Hindlimb muscle (tissue), 1 donor: ENCODE results near the gene GABRA4. TPM values are rescaled to one million over a fixed set of nuclear protein-coding genes. Genes with fewer than 3 reads are reported as not detected.

Experiments
- DNase-seq: peaks from one replicate; pipeline ENCODE4 v3.0.0-alpha.2; 2013
- polyA plus RNA-seq: library from polyadenylated mRNA; unstranded; fragments of 120-200 nt; gene quantifications from one replicate; pipeline ENCODE4 v1.2.1, GENCODE V29; 2013; ENCODE audit not compliant: insufficient read length

Gene GABRA4
- polyA plus RNA-seq = not detected

DNA sequence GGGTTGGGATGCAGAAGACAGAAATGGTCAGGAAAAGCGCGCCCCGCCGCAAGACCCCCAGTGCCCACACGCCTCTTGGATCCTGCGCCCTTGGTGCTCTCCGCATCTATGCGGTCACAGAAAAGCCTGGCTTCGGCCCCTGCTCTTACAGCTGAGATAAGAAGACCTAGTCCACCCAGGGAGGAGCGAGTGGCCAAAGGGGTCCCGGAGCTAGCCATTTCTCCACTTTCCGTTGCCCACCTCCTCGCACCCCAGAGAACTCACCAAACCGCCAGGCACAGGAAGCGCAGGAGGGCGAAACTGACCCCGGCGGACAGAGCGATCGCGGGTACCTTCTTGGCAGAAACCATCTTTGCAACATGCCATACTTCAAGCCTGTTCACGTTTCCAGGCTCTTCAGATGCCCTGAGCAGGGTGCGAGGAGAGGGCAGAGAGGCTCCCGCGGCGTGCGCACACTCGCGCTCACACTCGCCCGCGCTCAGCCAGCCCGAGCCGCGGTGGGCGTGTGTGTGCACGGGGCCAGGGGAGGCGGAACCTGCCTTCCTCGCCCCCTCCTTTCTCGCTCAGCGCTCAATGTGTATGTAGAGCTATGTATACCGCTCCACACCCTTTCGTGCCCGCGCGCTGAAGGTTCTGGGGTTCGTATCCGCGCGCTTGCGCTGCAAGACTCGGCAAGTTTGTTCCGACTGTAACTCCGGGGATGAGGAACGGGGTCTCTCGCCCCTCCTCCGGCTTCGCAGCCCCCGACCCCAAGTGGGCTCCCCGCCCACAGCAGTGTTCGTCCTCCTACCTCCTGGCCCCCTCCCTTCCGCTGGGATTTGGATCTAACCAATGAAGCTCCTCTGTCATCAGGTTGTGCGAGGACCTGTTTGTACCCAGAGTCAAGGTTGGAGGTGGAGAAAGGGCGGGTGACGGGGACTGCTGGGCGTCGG, at the start of gene GABRA4:
Gene GABRA4, minus strand, starts transcription at position 507 of the 932 bp plus-strand sequence. Its CDS starts 157 bp downstream, at position 350.
- no peak for DNase-seq

DNA sequence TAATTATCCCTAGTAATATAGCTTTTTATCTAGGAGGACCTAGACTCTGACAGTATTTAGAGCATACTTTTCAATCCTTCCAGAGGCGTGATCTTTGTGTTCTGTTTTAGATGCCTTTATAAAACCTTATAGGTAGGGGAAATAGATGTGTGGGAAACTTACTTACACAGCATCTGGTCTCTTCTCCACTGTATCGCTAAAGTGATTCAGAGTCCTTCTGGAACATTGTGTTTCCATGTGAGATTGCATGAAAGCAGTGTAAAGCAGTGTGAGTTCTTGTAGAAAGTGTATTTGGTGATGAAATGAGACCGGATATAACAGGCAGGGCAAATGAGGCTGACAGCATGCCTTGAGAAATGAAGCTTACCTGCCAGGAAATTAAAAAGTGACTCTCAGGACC, 47.4 kb upstream of the GABRA4 start:
- DNase-seq = no peak

DNA sequence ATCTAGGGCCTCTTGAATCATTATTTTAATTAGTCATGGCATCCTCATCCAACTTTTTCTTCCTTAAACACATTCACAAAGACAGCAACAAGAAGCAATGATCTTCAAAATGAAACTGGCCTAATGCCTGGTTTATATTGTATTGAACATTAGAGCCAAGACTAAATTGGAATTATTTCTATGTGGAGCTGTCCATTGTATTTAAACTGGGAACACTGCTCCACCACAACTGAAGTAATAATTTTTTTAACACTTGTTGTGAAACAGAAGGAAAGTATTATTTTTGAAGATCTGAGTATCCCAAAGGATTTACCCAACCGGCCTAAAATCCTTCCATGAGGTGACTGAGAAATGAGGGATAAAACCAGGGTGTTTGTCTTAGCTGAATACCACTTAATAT, 44.9 kb upstream of the GABRA4 start:
- DNase-seq = no peak

DNA sequence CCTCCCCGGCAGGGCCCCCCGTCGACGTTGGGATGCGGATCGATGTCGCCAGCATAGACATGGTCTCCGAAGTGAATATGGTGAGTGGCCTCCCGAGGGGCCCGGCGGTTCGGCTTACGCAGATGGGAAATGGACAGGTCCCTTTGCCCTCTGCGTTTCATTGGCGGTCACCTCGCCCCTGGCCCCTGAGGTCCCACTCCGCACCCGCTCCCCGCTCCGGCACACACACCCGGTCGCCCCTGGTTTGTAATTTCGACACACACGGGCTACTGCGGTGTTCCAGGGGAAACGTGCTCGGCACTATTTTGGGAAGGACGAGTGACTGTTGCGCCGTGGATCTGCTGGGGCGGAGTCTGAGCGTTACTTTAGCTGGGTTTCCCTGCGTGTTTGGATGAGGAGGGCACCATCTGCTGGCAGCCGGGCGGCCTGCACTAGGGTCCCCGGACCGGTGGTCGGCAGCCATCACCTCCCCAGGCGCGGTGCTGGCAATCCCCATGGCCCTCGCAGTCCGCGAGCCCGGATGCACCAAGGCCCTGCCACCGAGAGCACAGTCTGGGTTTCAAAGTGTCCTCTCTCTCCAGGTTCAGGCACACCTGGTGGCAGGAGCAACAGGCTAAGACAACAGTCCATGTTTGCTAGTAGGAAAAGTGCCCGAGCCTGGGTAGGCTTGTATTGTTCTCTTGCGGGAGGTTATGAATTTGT, 39.2 kb upstream of the GABRA4 start:
- DNase-seq = peak; percentile 21

DNA sequence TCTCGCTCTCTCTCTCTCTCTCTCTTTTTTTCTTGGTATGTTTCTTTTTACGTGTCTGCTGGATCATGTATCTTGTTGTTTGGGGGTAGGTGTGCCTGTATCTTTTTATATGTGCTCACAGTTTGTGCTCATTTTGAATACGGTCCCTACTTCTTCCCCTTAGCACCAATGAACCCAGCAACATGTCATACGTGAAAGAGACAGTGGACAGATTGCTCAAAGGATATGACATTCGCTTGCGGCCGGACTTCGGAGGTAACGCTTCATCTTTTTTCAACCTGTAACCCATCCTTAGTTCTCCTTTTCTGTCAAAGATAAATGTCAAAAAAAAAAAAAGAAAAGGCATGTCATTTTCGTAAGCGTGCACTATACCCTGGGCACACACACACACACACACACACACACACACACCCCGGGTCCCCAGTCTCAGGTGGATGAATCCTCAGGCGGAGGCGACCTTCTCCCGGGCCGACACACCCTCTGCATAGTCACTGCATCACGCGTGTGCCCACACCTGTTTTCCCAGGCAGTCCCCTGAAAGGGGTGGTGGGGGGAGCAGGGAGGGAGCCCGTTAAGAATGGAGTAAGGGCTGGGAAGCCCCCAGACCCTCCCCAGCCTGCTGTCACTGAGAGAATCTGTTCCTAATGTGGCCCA, 38.5 kb upstream of the GABRA4 start:
- DNase-seq = no peak

DNA sequence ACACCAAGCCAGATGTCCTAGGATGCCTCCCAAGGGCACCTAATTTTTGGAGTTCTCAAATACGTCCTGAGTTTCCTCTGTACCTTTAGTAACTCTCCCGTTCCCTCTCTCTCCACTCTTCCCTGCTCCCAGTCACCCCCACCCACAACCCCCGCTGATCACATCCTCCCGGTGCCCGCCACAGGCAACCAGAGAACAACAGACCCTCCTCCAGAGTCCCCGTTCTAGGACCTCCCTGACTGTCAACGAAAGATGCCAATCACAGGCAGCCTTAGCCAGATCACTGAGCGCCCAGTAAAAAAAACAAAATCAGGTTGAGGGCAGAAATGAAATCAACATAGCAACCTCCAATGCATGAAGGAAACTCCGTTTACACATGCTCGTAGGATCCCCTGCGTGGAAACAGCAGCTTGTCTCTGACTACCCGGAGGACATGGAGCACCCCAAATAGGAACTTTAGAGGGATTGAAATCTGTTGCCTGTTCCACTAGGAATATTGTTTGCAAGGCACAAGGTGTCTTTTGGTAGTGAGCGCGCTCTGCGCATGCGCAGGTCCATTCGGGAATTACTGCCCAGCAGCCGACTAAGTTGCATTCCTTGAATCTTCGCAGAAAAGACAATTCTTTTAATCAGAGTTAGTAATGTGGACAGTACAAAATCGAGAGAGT, 37.8 kb upstream of the GABRA4 start, which contains the start of gene GABRB1:
Gene GABRB1, plus strand, starts transcription at position 557 of the 668 bp plus-strand sequence.
- peak; percentile 23 for DNase-seq

DNA sequence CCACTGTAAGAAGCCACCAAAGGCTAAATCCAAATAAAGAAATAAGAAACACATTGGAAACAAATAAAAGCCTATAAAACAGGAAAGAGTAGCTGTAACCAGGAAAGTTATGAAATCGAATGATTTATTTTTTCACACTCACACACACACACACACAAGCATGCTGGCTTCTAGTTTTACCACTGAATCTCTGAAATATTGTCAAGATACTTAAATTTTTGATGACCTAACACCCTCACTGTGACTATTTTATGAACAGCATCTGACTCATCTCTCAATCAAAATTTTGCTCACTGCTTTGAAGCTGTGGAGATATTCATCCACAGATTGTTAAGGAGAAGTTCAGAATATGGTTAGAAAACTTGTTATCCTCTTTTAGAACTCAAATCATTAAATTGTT, 24.1 kb upstream of the GABRA4 start:
- no peak for DNase-seq

DNA sequence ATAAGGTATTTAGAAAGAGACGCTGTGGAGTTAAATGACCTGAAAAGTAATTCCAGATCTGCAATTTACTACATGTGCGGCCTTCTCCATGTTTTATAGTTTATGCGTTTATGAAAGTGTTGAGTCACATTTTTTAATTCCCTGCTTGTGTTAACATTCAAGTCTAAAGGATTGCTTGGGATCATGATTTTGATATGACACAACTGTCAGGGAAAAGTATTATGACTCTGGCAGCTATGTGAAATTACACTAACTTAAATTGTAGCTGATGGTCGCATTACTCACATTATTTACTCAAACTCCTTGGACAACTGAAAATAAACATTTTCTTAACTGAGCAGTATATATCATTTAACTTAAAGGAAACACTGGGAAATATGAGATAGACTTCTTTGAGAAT, 23.7 kb upstream of the GABRA4 start:
- no peak for DNase-seq

DNA sequence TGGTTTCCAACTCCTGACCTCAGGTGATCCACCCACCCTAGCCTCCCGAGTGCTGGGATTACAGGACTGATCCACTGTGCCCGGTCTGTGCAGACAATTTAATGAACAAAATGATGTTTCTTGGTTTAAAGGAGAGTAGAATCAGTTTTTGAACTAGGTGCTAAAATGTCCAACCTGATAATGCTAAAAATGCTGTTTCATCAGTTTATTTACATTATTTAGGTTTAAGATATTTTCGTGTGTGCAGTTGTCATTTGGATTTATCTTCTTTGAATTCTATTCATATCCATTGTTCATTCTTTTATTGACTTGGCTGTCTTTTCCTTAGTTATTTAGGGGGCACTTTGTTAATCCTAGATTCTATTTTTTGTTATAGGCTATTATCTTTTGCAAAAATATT, 20.0 kb upstream of the GABRA4 start:
- no peak for DNase-seq

DNA sequence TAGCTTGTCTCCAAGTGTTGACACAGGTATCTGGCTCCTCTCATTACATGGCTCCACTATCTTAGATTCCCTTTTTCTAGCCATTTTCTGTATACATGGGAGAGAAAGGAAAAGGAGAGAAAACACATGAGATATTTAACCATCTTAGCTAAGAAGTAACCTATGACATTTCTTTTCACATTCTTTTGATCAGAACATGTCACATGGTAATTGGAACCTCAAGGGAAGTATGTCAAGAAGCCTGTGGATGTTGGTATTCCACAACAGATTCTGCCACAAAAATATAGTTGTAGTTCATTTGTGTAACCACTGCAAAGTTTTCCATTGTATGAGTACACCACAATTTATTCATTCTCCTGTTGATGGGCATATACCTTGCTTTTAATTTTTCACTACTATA, 19.3 kb upstream of the GABRA4 start:
- no peak for DNase-seq

DNA sequence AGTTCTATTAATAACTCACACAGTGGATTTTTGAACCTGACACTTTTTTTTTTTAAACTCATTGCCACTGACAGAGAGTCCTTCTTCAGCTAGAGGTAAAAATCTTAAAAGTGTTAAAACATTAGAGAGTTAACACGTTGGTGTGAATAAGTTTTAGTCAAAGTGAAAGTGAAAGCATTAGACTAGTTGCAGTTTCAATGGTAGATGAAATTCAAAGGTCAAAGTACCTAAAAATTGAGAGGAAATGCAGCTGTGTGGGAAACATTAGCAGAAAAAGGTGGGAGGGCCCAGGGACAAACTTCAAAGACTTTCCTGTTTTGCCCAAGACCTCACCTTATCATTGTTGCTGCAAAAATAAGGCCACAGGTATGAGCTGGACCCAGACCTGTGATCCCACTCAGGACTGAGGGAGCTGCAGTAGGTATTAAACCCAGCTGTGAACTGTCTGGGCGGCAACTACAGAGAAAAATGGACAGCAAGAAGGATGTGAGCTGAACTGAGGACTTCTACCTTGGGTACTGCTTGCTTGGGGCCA, 17.6 kb upstream of the GABRA4 start:
- DNase-seq = no peak

DNA sequence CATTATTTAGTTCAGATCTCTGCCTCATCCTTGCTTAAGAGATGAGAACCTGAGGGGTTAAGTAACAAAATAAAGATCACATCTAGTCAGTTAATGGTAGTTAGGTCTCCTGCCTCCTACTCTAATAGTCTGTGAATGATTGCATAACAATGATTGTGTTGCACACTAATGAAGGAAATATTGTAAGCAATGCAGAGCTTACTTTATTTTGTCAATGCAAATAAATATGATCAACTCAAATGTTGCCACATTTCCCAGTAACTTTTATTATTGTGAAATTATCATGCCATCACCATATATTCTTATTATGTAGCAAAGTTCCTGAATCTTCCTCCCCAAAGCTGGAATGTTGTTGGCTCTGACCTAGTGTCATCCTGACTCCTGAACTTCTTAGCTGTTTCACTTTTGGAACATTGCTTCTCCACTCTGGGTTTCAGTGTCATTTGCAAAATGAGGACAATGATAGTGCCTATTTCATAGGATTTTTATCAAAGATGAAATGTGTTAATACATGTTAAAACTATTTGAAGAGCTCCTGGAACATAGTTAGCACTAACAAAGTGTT, 17.0 kb upstream of the GABRA4 start:
- DNase-seq = no peak

DNA sequence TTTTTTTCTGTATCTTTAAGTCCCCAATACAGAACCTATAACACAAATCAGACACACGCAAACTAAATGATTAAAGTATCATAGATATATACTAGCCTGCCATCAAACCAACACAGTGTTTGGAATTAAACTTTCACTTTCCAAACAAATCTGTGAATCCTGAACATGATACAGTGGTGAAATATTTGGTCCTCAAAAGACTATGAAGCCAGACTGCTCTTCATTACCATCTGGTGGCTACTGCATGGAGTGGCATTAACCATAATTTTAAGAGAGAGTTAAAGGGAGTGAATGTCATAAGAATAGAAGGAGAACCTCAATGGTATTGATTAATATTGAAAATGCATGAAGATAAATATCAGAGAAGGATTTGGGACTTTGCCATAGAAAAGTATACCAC, 9.2 kb upstream of the GABRA4 start:
- no peak for DNase-seq

DNA sequence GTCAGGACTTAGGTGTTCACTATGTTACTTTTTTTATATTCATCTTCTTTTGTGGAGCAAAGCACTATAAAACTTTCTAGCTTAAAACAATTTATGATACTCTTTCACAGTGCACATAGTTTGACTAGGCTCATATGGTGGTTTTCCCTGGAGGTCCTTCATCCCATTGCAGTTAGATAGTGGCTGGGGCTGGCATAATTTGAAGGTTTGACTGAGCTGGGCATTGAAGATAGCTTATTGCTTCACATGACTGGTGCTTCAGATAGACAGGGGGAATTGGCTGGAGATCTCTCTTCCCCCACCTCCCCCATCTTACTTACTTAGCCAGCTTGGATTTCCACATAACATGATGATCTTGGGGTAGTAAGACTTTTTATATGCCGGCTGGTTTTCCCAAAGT, 7.0 kb upstream of the GABRA4 start:
- DNase-seq = no peak

DNA sequence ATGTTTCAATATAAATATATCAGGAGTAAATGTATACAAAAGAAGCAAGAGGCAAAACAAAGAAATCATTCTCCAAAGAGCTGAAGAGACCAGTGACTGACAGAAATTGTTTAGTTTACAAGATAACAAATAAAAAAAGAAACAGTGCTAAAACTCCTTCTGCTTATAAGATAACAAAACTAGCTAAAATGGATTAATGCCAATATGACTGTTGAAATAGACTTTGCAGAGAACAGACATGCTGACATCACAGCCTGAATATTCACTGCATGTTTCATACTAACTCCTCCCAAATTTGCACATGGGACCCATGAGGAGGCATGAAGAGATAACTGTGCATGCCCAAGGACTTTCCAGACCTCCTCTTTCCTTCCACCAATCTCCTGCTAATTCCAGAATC, 6.2 kb upstream of the GABRA4 start:
- DNase-seq = no peak

DNA sequence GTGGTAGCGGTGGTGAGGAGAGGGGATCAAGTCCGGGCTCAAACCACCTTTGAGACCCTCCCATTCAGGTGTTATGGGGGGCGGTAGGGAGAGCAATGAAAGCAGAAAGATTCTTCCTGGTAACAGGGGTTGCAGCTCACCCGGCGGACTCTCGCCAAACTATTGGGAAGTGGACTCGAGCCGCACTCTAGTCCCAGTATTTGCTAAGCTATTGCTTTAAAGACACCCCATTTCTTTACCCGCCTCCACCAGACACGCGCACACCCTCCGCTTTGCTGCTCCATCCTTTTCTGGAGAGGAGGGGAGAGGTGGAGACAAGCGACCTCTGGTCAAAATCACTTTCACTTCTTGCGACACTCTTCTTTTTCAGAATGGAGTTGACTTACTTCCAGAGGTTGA, 625 bp upstream of the GABRA4 start:
- no peak for DNase-seq

DNA sequence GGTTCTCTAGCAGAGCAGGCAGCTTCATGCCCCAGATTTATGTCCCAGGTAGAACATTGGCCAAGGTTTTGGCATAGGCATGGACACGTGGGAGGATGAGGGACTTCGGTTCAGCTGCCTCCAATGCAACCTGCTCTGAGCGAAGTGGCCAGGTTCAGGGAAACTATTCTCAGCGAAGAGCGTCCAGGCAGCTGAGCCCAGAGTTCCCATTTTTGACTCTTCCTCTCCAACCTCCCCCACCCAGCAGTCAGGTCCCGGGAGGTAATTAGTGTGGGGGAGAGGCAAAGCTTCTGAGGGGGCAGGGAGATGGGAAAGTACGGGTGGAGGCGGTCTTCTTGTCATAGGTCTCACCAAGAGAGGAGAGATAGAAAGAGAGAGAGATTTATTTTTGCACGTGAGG, 1.0 kb downstream of the GABRA4 start:
- no peak for DNase-seq

DNA sequence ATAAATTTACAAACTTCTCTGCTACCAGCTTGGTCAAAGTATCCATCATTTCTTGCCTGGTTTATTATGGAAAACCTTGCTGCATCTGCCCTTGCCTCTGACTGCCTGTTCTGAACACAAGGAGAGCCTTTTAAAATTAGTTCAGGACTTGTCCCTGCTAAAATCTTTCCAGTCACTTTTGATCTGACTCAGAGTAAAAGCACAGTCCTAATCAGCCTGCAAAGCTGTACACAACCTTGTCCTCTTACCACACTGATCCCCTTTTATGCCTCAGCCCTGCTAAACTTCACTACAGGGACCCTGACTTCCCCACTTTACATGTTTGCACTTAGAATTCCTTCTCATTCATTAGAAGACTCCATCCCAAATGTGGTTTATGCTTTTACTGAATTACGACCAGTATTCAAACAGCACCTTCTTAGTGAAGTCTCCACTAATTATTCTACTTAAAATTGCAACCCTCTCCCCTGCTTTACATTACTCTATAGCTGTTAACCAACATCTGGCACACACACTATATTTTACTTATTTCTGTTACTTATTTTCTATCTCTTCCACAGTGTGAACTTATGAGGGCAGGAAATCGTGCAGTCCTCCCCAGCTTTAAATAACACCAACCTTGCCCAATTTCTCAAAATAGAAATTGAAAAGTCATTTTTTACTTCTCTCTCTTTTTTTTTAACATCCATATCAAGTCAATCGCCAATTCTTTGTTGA, 6.3 kb downstream of the GABRA4 start:
- DNase-seq = no peak

DNA sequence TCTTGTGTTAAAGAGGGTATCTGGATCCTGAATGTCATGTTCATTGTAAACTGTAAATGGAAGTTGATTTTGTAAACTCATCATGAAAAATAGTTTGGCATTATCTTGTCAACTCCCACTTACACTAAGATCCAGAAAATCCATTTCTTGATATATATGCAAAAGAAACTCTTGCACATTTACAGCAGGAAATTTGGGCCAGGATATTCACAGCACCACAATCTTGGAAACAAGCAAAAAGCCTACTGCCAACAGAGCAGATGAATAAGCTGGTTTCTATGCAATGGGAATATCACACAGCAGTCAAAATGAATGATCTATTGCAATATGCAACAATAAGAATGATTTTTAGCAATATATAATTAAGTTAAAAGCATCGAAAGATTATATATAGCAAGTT, 8.6 kb downstream of the GABRA4 start:
- no peak for DNase-seq

DNA sequence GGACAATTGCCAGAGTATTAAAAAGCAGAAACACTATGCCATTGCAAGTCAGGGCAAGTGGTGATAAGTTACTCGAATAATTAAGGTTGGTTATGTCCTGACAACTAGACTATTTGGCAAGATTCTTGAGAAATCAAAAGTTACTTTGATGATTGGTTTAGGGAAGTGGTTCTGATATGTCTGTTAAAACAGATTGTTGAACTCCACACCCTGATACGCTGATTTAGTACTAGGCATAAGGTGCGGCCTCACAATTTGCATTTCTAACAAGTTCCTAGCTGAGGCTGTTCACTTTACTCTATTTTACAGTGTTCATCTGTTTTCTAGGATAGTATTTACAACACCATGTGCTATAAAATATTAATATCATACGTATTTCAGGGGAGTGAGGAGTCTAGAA, 12.5 kb downstream of the GABRA4 start:
- DNase-seq = no peak

DNA sequence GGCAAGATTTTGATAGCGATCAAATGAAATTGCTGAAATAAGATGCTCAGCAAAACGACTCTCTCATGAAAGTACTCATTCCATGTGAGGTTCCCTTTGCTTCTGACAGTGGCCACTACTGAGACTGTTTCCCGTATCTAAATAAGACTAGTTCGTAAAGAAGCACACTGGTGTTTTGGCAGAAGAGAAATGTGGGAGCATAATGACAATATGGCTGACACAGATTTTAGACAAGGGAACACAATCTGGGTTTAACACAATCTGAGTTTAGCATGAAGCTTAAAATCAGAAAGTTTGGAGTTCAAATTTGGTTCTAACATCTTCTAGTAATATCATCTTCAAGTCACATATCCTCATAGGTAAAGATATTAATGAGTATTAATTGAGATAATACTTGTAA, 13.7 kb downstream of the GABRA4 start:
- DNase-seq = no peak
